ENCODE results near the gene RTN1. TPM values are rescaled to one million over a fixed set of nuclear protein-coding genes. Genes with fewer than 3 reads are reported as not detected.

RTN1 gene
- polyA plus RNA-seq, 1 of the 3 experiments (the other 2 are of a cell fraction), result 1.6 TPM

DNA sequence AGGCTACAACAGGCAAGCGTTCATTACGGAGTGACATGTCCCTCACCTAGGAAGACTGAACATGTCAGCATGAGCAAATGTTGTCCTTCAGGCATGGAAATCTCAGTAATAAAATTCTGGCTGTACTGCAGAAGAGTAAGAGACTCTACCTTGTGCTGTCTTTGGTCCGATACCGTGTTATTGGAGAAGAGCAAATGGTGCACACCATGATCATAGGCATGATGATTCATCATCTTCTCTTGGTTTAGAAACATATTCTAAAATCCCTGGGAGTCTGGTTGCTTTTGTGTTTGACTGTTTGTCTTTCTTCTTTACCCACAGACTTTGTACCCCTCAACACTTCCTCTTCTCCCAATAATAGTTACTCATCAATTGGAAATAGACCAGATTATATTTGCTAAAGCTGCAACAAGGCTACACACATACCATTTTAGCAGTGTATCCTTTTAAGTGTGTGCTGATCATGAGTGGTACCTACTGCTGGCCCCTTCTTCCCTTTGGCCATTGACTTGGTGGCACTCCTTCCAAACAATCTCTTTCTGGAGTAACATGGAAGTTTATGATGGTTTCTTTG, 93.5 kb downstream of the RTN1 start:
- whole genome bisulfite sequencing (ENCODE audit: low lambda C conversion rate), result 59% methylated on average over 4 of the region's 4 CpGs
- Histone ChIP-seq H4K20me1 (ENCODE audit: insufficient read depth) (no peaks in the 10 kb centered on the region), H3K4me2 (no peak overlapping the region), H3K27me3 (ENCODE audit: insufficient read depth) (no peaks in the 10 kb centered on the region), H3K36me3 (replicated peaks in 1 of 2; ENCODE audit: control insufficient read depth in 1 of 2, insufficient read depth in 2 of 2, low read length in 1 of 2) (no peaks in the 10 kb centered on the region), H3K4me1 (ENCODE audit: control insufficient read depth in 1 of 2, insufficient read depth in 2 of 2, low read depth in 1 of 2, low read length in 1 of 2) (peaks cover 0 to 3% of the 10 kb centered on the region in 2 experiments; a peak in 2 of 4 replicates), H3K9ac (no peak overlapping the region), H3K4me3 (ENCODE audit: low read depth in 2 of 2, low read length in 1 of 2) (no peak overlapping the region), H2AFZ (ENCODE audit: low read depth) (no peak overlapping the region), H3F3A (replicated peaks; ENCODE audit: insufficient read depth) (no peaks in the 10 kb centered on the region), H3K9me2 (no peaks in the 10 kb centered on the region), H3K79me2 (ENCODE audit: insufficient read depth) (no peaks in the 10 kb centered on the region), H3K27ac (ENCODE audit: low read depth in 2 of 2, low read length in 1 of 2) (no peak overlapping the region), H3K9me3 (no peaks in the 10 kb centered on the region)
- no peak for DNase-seq
- POLR2A ChIA-PET, result no interaction called here
- CTCF ChIA-PET, result no interaction called here
- TF ChIP-seq GATA2 (CRISPR knock-in tag; IDR thresholded peaks at IDR 0.05) (no peak), TAF1 (IDR thresholded peaks at IDR 0.05; ENCODE audit: borderline replicate concordance, low read depth, low read length) (no peak), FOSL2 (IDR thresholded peaks at IDR 0.05; ENCODE audit: borderline replicate concordance, low read depth) (no peak), NRF1 (IDR thresholded peaks at IDR 0.05; ENCODE audit: low read depth, low read length) (no peak), FOXJ3 (CRISPR knock-in tag; IDR thresholded peaks at IDR 0.05) (no peak)
- TF ChIP-seq, protein P1, sequence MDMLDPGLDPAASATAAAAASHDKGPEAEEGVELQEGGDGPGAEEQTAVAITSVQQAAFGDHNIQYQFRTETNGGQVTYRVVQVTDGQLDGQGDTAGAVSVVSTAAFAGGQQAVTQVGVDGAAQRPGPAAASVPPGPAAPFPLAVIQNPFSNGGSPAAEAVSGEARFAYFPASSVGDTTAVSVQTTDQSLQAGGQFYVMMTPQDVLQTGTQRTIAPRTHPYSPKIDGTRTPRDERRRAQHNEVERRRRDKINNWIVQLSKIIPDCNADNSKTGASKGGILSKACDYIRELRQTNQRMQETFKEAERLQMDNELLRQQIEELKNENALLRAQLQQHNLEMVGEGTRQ (IDR thresholded peaks at IDR 0.05; ENCODE audit: borderline replicate concordance, low read depth, low read length), result no peak
- TF ChIP-seq, protein P2, sequence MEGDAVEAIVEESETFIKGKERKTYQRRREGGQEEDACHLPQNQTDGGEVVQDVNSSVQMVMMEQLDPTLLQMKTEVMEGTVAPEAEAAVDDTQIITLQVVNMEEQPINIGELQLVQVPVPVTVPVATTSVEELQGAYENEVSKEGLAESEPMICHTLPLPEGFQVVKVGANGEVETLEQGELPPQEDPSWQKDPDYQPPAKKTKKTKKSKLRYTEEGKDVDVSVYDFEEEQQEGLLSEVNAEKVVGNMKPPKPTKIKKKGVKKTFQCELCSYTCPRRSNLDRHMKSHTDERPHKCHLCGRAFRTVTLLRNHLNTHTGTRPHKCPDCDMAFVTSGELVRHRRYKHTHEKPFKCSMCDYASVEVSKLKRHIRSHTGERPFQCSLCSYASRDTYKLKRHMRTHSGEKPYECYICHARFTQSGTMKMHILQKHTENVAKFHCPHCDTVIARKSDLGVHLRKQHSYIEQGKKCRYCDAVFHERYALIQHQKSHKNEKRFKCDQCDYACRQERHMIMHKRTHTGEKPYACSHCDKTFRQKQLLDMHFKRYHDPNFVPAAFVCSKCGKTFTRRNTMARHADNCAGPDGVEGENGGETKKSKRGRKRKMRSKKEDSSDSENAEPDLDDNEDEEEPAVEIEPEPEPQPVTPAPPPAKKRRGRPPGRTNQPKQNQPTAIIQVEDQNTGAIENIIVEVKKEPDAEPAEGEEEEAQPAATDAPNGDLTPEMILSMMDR (IDR thresholded peaks at IDR 0.05), result no peak

DNA sequence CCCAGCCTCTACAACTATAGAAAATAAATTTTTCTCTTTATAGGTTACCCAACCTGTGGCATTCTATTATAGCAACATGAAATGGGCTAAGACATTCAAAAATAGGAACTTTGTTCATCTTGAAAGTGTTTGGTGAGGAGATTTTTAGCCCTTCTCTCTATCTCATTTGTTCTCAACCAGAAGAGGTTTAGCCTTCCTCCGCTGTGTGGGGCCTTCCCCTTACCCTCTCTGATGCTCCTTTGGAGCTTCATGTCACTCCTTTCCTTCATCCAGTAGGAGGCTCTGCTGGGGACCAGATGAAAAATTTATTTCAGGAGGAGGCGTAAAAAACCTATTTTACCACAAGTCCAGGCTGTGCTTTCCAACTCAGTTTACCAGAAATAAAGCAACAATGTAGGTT, 94.1 kb downstream of the RTN1 start:
- Histone ChIP-seq H3F3A (replicated peaks; ENCODE audit: insufficient read depth) (no peaks in the 10 kb centered on the region), H2AFZ (ENCODE audit: low read depth) (no peak overlapping the region), H4K20me1 (ENCODE audit: insufficient read depth) (no peaks in the 10 kb centered on the region), H3K9ac (no peak overlapping the region), H3K9me3 (no peaks in the 10 kb centered on the region), H3K9me2 (no peaks in the 10 kb centered on the region), H3K27ac (ENCODE audit: low read depth in 2 of 2, low read length in 1 of 2) (no peak overlapping the region), H3K4me2 (no peak overlapping the region), H3K4me3 (ENCODE audit: low read depth in 2 of 2, low read length in 1 of 2) (no peak overlapping the region), H3K36me3 (replicated peaks in 1 of 2; ENCODE audit: control insufficient read depth in 1 of 2, insufficient read depth in 2 of 2, low read length in 1 of 2) (no peaks in the 10 kb centered on the region), H3K27me3 (ENCODE audit: insufficient read depth) (no peaks in the 10 kb centered on the region), H3K79me2 (ENCODE audit: insufficient read depth) (no peaks in the 10 kb centered on the region), H3K4me1 (ENCODE audit: control insufficient read depth in 1 of 2, insufficient read depth in 2 of 2, low read depth in 1 of 2, low read length in 1 of 2) (peaks cover 2 to 8% of the 10 kb centered on the region in 2 experiments; a peak in 2 of 4 replicates)
- DNase-seq, result no peak
- CTCF ChIA-PET, result no interaction called here
- POLR2A ChIA-PET, result no interaction called here
- WGBS (ENCODE audit: low lambda C conversion rate), result 61% methylated on average over 2 of the region's 2 CpGs
- TF ChIP-seq, protein P1 (IDR thresholded peaks at IDR 0.05; ENCODE audit: borderline replicate concordance, low read depth, low read length), result no peak
- TF ChIP-seq EZH2phosphoT487 (IDR thresholded peaks at IDR 0.05; ENCODE audit: borderline replicate concordance, low read depth) (no peak), JUND (IDR thresholded peaks at IDR 0.05) (no peak)
